Measurements from ENCODE around the gene EXOC4. TPM values are rescaled to one million over a fixed set of nuclear protein-coding genes. Genes with fewer than 3 reads are reported as not detected.

The EXOC4 gene
- total RNA-seq, 2 donors from 2014 or later: 106 to 115 TPM

DNA sequence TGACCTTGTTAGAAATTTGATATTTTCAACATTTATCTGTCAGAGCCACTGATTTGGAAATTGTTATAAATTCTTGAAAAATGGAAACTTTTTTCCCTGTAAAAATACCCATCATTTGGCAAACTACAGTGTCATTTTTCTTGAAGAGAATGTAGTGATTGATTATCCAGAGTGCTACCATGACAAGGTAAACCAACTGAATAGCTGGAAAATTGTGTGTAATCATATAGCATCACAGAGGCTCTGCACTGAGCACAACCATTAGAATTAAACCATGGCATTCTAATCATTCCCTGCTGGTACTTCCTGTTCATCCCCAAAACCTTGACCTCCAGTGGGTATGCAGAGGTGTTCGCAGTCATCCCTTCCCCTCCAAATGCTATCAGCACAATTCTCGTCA, 633.9 kb downstream of the EXOC4 start:
- H3K9me3 ChIP-seq (ENCODE audit: control insufficient read depth, low read length): no peaks in the 10 kb centered on the region
- Mint-ChIP-seq H3K36me3 (ENCODE audit: low read depth) (peaks cover 3% of the 10 kb centered on the region), H3K27ac (no peak overlapping the region), H3K4me1 (peaks cover 43% of the 10 kb centered on the region), H3K27me3 (ENCODE audit: insufficient read depth) (no peaks in the 10 kb centered on the region), H3K4me3 (no peak overlapping the region), H3K9me3 (peaks cover 4% of the 10 kb centered on the region)
- H3K36me3 ChIP-seq (ENCODE audit: control insufficient read depth, insufficient read depth, low read length): no peaks in the 10 kb centered on the region
- peaks cover 10% of the 10 kb centered on the region for H3K4me1 ChIP-seq (ENCODE audit: control insufficient read depth, insufficient read depth, low read length)
- H3K27me3 ChIP-seq (ENCODE audit: control insufficient read depth, insufficient read depth, low read length, poor library complexity, severe bottlenecking): no peaks in the 10 kb centered on the region
- TF ChIP-seq, protein P1, sequence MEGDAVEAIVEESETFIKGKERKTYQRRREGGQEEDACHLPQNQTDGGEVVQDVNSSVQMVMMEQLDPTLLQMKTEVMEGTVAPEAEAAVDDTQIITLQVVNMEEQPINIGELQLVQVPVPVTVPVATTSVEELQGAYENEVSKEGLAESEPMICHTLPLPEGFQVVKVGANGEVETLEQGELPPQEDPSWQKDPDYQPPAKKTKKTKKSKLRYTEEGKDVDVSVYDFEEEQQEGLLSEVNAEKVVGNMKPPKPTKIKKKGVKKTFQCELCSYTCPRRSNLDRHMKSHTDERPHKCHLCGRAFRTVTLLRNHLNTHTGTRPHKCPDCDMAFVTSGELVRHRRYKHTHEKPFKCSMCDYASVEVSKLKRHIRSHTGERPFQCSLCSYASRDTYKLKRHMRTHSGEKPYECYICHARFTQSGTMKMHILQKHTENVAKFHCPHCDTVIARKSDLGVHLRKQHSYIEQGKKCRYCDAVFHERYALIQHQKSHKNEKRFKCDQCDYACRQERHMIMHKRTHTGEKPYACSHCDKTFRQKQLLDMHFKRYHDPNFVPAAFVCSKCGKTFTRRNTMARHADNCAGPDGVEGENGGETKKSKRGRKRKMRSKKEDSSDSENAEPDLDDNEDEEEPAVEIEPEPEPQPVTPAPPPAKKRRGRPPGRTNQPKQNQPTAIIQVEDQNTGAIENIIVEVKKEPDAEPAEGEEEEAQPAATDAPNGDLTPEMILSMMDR (conservative IDR thresholded peaks at IDR 0.05): no peak
- WGBS, 2 experiments (ENCODE audit: insufficient coverage in 1 of 2, insufficient read length in 1 of 2): 95% methylated on average over 2 of the region's 2 CpGs; no CpG with 5 or more reads in 1 of the 2 experiments
- H3K9ac ChIP-seq (ENCODE audit: extremely low read depth, low read length, poor library complexity, severe bottlenecking): no peak overlapping the region
- DNase-seq: no peak
- no peak overlapping the region for H3K4me3 ChIP-seq (ENCODE audit: low read length)
- H3K27ac ChIP-seq (ENCODE audit: low read depth, low read length): no peak overlapping the region

DNA sequence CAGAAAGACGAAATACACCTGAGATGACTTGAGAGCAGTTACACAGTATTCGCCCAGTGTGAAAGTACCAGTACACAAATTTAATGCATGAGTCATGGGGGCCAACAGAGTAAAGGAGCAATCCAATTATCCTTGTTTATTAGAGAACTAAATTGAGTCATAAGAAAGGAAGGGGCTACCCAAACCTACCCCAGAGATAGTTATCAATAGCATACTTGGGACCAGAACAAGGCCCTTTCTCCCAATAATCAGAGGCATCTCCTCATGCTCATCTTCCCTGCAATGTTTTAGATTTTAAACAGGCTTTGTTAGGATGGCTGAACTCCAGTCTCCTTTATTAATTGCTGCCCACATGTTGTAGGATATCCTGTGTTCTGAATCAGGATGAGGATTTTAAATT, 634.6 kb downstream of the EXOC4 start:
- Histone ChIP-seq H3K27ac (ENCODE audit: low read depth, low read length) (no peak overlapping the region), H3K4me3 (ENCODE audit: low read length) (no peak overlapping the region), H3K9me3 (ENCODE audit: control insufficient read depth, low read length) (no peaks in the 10 kb centered on the region), H3K4me1 (ENCODE audit: control insufficient read depth, insufficient read depth, low read length) (peaks cover 10% of the 10 kb centered on the region), H3K27me3 (ENCODE audit: control insufficient read depth, insufficient read depth, low read length, poor library complexity, severe bottlenecking) (no peaks in the 10 kb centered on the region), H3K9ac (ENCODE audit: extremely low read depth, low read length, poor library complexity, severe bottlenecking) (no peak overlapping the region), H3K36me3 (ENCODE audit: control insufficient read depth, insufficient read depth, low read length) (no peaks in the 10 kb centered on the region)
- H3K9me3 Mint-ChIP-seq: peaks cover 4% of the 10 kb centered on the region
- no peak for DNase-seq
- H3K27ac Mint-ChIP-seq: no peak overlapping the region
- no peaks in the 10 kb centered on the region for H3K27me3 Mint-ChIP-seq (ENCODE audit: insufficient read depth)
- TF ChIP-seq, protein P1 (conservative IDR thresholded peaks at IDR 0.05): no peak
- no peak overlapping the region for H3K4me3 Mint-ChIP-seq
- H3K36me3 Mint-ChIP-seq (ENCODE audit: low read depth): peaks cover 3% of the 10 kb centered on the region
- WGBS, 2 experiments (ENCODE audit: insufficient coverage in 1 of 2, insufficient read length in 1 of 2): 80 to 90% methylated on average over 1 to 2 of the region's 2 CpGs
- H3K4me1 Mint-ChIP-seq: peaks cover 36% of the 10 kb centered on the region

DNA sequence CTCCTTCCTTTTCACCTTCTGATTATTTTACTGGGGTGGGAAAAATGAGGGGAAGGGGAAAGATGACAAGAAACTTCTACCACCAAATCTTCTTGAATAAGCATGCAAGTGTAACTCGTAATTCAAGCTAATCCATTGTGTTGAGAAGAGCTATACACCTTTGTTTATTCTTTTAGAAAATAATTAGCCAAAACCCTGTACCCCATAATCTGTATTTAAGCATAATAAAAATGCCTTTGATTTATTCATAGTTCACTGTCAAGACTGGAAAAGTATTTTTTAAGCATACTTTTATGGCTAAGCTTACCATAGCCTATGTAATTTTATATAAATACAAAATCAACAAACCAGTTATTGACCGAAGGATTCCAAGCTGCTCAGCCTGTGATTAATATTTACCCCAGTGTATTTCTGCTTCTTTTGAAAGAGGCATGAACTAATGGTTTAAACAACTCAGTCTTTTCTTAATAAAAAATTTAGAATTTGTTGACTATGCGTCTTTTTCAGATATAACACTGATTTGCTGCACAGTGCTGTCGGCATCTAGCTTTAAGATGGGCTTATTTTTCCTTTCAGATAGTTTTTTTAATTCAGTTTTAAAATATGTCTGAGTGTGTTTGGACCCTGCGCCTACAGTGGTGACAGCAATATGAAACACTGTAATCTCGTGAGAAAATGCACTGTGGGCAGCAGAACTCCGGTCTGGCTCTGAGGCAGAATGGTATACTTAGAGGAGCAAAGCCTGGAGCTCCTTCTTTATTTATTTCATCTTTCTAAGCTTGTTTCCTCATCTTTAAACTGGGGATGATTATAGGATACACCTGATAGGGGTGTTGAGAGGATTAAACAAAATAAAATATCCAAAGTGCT, 635.4 kb downstream of the EXOC4 start:
- H3K36me3 Mint-ChIP-seq (ENCODE audit: low read depth): peaks cover 3% of the 10 kb centered on the region
- Histone ChIP-seq H3K36me3 (ENCODE audit: control insufficient read depth, insufficient read depth, low read length) (no peaks in the 10 kb centered on the region), H3K27ac (ENCODE audit: low read depth, low read length) (no peak overlapping the region), H3K9me3 (ENCODE audit: control insufficient read depth, low read length) (no peaks in the 10 kb centered on the region), H3K4me3 (ENCODE audit: low read length) (peak overlapping the region; percentile 33), H3K4me1 (ENCODE audit: control insufficient read depth, insufficient read depth, low read length) (peaks cover 10% of the 10 kb centered on the region), H3K9ac (ENCODE audit: extremely low read depth, low read length, poor library complexity, severe bottlenecking) (no peak overlapping the region), H3K27me3 (ENCODE audit: control insufficient read depth, insufficient read depth, low read length, poor library complexity, severe bottlenecking) (no peaks in the 10 kb centered on the region)
- H3K9me3 Mint-ChIP-seq: peaks cover 4% of the 10 kb centered on the region
- no peak for DNase-seq
- peaks cover 35% of the 10 kb centered on the region for H3K4me1 Mint-ChIP-seq
- no peak overlapping the region for H3K27ac Mint-ChIP-seq
- H3K4me3 Mint-ChIP-seq: no peak overlapping the region
- TF ChIP-seq, protein P1 (conservative IDR thresholded peaks at IDR 0.05): no peak
- no peaks in the 10 kb centered on the region for H3K27me3 Mint-ChIP-seq (ENCODE audit: insufficient read depth)
- WGBS, 2 experiments (ENCODE audit: insufficient coverage in 1 of 2, insufficient read length in 1 of 2): 79 to 81% methylated on average over 6 to 7 of the region's 7 CpGs
